ENCODE measurements around the gene UGT1A4.

The UGT1A4 gene

DNA sequence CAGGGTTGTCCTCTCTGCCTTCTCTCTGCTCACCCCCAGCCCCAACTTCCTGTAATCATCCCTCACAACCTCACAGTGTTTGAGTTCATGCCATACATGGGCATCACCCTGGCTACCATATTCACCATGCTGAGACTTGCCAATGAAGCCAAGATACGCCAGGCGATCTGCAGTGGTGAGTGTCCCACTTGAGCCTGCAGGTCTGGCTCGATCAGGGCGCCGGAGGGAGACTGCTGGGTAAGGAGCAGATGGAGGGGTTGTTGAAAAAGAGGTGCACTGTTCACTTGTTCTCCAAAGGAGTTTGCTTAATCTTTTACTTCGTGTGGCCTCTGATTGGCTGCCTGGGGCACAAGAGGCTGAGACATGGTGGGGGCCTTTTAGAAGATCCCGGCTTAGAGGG, 74.2 kb downstream of the UGT1A4 start:
- DNase-seq, result no peak

DNA sequence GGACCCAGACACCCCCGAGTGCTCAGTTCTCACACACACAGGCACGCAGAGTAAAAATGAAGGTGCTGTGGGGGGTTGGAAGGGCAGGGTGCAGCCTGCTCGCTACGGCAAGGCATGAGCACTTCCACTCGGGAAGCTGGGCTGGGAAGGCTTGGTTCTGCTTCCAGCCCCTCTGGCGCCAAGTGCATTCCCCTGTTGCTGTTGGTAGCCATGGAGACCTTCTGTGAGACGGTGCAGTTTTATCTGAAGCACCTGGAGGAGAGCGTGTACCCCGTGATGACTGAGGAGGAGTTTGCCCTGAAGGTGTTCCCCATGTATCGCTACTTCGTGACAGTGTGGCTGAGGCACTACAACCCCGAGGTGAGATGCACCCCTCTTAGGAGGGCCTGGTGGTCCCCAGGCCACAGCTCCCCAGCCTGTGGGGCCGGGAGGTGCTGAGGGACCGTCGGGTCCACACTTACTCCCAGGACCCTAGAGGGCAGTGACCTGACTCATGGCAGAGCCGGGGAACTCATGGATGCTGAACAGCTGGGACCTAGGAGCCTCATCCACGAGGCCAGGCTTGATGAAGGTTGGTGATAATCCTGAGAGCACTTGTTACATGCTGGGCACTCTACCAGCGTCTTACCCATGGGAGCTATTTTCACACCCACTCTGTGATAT, 75.1 kb downstream of the UGT1A4 start:
- no peak for DNase-seq

DNA sequence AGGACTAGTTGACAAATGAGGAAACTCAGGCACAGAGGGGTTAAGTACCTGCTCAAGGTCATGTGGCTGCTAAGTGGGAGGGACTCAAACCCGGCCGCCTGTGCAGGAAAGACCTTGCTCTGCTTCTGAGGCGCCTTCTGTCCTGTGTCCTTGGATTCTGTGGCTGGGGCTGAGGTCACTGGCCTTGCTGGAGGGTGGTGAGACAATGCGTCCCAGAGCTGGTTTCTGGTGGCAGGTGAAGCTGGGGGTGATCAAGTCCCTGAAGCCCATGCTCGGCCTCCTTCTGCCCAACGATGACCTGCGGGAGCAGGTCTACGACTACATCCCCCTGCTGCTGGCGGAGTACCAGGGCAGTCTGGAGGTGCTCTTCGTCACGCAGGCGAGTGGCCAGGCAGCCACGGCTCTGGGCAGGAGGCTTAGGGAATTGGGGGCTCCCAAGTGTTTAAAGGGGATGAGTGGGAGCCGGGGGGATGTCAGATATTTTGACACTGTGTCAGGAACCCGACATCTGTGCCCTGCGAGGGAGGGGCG, 75.7 kb downstream of the UGT1A4 start:
- no peak for DNase-seq

DNA sequence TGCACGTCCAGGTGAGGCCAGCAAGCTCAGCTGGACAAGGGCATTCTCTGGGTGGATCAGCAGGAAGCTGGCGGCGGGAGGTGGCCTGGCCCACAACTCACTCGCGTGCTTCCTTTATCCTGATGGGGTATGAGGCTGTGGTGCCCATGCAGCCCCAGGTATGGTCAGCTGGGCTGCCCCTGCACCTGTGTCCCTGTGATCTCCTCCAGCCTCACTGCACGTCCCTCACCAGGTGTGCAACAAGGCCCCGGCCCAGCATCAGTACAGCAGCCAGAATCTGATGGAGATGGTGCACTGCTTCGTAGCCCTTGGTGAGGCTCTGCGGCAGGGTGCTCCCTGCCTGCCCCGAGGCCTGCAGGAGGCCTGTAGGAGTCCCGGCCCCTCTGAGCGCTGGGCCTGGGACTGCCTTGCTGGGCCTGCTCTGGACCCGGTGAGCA, 77.2 kb downstream of the UGT1A4 start:
- no peak for DNase-seq

DNA sequence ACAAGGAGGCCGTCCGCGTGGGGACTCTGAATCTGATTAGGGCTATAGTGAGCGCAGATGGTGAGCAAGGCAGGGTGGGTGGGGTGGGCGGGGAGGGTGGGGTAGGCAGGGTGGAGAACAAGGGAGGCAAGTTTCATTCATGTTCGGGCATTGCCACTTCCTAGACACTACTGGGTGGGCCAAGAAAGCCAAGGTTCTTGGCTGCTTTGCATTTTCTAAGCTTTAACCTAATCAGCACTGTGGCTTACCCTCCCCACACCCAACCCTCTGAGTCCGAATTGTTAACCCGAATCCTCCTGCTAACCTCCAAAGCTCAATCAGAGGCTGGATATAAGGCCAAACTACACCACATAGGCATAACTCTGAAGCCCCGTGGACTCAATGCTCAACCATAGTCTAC, 77.7 kb downstream of the UGT1A4 start:
- no peak for DNase-seq

DNA sequence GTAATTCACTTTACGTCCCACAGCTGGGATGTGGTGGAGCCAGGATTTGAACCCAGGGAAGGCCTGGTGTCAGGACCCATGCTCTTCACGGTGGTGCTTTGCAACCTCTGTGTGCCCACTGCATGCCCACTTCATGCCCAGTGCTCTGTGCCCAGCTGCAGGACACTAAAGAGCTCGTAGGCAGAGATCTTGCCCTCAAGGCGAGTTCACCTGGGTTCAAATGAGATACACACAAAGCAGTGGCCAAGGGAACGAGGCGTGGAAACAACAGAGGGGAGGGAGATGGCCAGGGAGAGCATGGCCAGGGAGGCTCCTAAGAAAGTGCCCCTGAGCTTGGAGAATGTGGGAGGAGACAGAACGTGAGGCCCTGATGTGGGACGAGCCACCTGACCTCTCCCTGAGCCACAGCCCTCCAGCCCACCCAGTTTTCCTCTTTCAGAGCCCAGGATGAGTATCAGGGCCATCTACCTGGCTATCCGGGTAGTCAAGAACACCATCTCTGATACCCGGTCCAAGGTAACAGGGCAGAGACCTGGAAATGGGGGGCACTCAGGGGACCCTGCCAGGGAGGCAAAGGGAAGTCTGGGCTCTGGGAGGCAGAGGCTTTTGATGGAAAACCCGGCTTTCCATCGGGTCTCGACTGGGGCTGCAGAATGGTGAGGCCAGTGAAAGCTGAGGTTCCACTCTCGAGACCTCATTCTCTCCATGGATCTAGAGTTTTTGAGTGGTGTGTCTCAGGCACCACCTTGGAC, 80.0 kb downstream of the UGT1A4 start:
- no peak for DNase-seq

DNA sequence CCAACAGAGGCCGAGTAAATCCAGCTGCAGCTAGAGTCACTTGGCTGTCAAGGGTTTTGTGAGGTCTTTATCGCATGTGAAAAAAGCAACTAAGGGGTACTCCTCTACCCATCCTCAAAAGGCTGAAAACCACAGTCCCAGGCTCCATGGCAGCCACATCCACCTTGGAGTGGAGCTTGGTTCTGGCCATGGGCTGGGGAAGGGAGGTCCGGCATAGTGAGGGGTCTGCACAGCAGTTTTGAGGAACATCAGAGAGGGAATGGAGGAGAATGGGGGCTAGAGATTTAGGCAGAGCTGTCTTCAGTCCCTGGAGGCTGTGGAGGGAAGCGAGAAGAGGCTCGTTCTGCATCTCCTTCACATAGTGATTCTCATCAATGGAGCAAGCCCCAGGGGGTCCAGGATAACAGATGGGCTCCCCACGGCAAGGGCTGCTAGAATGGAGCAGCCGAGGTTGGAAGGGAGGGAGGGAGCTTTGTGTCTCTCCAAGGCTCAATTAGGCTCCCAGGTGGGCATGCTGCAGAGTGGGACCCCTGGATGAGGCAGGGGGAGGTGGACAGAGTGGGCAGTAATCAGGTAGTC, 80.6 kb downstream of the UGT1A4 start:
- no peak for DNase-seq

DNA sequence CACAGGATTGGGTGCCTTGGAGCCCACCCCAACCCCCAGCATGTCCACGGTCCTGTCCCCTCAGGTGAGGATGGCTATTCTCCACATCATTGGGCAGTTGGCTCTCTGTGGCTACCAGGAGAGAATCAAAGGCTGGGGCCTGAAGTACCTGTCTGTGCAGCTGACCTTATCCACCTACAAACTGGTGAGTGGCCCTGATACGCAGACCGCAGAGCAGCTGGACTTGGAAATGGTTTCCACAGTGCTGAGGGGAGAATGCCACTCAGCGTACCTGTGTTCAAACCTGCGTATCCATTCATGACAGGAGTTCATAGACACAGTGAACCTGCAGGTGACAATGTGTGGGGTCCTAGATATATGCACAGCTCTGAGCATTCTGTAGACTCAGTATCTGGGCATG, 81.2 kb downstream of the UGT1A4 start:
- no peak for DNase-seq

DNA sequence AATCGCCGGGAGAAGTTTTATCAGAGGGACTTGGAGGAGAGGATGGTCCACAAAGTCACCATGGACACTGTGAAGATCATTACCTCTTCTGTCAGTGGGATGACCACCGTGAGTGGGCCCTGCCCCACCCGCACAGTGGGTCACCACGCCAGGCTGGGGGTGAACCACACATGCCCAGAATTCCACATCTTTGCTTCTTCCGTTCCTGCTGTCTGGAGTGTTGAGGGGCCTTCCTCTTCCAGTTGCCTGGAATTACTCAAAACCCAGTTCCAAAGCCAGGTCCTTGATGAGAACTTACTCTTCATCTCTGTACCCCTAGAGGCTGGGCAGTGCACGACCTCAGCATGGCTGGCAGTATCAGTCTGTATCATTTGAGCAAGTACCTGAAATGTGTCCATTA, 81.7 kb downstream of the UGT1A4 start:
- no peak for DNase-seq

DNA sequence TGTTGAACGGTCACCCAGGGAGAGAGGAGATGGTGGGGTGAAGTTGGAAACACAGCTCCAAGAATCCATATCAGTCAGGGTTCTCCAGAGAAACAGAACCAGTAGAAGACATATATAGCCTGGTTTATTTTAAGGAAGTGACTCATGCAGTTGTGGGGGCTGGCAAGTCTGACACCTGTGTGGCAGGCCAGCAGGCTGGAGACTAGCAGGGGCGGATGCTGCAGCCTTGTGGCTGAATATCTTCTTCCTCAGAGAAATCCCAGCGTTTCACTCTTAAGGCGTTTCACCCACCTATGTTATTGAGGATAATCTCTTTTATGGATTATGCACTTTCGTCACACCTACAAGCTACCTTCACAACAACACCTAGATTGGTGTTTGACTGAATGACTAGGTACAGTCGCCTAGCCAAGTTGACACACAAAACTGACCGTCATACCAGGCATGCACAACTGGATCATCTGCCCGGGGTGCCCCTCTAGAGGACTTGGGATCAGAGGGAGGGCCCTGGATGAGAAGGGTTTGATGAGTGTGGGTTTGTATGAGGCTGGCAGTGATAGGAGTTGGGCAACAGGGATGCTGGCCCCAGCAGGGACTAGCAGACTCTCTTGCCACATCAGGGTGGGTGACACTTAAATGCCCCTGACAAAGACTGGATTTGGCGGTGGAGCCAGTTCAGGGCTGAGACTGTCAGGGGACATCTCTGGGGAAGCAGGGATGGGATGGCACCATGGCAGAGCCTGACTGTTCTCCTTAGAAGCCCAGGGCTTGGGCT, 83.0 kb downstream of the UGT1A4 start:
- no peak for DNase-seq

DNA sequence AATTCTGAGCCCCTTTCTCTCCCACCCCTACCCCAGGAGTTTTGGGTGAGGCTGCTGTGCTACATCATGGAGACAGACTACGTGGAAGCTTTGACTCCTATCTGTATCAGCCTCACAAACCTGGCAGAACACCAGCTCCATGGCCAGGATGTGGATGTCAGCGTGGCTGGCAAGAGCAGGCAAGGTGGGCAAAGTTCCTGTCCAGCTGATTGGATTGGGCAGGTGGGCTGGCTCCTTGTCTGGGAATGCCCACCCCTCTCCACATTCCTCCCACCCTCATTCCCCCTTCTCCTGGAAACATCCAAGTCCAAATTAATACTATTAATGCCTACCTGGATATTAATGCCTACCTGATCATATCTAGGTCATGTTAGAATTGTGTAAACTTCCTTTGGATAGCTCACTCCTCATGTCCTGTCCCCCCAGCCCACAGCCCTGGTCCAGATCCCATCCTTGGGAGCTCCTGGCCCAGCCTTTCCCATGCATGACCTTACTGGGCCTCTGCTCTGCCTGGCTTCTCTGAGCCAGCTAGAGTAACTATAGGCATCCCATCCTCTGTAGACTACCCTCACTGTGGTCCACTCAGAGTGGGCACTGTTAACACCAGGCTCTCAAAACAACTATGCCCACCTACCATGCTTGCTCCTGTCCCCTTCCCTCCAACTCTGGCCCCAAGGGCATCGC, 83.7 kb downstream of the UGT1A4 start:
- DNase-seq, result no peak

DNA sequence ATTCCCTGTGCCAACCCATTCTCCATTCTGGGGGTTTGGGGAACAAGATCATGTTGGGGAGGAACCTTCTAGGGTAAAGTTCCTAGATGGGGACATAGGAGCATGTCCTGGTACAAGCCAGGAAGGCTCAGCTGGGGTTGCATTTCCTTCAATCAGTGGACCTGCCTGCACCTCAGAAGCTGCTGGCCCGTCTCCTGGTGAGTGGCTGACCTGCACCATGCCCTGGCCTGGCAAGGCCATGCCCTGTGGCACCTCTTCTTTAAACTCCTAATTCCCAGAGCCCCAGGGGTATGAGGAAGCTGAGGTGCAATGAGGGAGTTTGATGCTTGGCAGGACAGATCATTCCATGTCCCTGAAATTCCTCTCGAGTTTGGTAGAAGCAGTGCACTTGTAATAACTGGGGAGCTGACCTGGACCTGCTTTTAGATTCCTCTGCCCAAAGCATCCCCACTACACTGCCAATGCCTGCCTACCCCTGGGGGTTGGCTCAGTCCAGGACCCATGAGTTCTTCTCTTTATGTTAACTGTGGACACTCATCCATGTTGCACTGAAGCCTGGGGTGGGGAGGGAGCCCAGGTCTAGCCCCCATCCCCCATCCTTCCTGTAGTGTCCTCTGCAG, 84.9 kb downstream of the UGT1A4 start:
- DNase-seq, result no peak

DNA sequence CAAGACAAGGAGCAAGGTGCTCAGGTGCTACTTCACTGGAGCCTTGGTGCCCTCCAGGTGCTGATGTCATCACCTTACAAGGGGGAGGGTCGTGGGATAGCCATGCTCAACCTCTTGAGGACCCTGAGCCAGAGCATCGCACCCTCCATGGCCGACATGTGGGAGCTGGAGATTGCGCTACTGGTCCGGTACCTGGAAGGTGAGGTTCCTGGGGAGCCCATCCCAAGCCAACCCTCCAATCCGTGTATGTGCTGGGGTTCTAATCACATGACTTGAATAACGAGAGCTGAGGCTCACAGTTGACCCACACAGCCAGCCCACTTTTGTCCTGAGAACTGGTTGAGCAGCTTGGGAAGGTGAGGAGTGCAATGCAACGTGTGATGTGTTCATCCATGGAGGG, 85.5 kb downstream of the UGT1A4 start:
- DNase-seq, result no peak

DNA sequence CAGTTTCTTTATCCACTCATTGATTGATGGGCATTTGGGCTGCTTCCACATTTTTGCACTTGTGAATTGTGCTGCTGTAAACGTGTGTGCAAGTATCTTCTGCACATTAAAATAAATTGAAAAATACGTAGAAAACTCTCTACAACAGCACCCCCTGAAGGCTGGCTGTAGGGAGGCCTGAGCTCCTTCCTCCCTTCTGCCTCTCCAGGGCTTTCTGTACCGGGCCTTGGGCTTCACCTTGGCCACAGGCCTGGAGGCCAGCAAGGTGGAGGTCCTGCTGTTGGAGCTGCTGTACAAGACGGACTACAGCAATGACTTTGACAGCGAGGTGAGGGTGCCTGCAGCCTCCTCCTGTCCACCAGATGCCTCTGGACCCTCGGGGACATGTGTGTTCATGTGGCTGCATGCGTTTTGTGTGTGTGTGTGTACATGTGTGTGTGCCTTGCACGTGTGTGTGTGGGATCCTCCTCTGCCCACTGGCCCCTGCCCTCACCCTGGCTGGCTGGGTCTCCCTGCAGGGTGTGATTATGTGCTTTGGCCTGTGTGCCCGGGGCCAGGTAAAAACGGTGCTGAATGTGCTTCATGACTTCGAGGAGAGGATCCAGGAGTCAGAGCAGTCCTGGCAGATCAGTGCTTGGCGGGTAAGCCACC, 88.8 kb downstream of the UGT1A4 start:
- no peak for DNase-seq

DNA sequence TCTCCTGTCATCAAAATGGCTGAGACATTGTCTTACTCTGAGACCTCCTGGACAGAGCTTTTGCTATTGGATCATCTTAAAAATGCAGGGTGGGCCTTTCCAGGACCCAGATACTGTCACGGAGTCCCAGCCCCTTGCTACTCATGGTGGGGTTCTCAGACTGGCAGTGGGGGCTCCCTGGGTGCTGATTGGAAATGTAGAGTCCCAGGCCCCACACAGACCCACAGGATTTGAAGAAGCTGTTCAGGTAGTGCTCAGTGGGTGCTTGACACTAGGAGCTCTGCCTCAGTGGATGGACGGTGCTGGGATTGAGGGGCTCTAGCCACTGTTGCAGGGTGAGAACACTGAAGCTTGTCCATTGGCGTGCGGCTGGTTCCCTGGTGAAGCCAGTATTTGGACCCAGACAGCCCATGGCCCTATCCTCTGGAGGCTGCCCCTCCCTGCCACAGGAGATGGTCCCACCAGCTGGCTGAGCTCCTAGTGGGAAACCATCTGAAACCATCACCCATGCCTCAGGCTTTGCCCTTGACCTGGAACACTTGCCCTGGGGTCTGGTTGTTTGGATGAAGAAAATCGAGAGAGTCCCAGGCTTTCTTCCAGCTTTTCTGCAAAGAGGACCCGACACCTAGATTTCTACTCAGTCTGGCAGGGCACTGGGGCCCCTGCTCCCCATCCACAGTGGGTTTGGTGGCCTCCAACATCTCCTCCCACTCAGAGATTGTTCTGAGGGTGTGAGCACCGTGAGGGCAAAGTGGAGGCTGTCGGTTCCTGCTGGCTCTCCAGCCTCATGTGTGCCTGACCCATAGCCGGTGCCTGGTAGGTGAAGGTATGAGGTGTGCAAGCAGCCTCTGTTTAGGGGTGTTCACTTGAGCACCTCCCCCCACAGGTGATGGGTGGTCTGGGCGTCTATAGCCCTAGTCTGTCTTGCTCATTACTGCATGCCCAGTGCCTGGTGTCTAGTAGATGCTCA, 89.7 kb downstream of the UGT1A4 start:
- no peak for DNase-seq

DNA sequence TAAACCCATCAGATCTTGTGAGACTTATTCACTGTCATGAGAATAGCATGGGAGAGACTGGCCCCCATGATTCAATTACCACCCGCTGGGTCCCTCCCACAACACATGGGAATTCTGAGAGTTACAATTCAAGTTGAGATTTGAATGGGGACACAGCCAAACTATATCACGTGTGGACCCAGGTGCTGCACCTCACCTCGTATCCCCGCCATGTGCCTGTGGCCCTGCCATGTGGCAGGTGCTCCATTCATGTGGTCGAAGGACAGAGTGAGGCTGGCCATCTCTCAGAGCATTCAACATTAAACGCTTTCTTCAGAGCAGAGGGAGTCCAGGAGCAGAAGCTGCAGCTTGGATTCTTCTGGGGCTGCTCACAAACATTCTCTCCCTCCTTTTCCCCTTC, 91.8 kb downstream of the UGT1A4 start:
- no peak for DNase-seq

DNA sequence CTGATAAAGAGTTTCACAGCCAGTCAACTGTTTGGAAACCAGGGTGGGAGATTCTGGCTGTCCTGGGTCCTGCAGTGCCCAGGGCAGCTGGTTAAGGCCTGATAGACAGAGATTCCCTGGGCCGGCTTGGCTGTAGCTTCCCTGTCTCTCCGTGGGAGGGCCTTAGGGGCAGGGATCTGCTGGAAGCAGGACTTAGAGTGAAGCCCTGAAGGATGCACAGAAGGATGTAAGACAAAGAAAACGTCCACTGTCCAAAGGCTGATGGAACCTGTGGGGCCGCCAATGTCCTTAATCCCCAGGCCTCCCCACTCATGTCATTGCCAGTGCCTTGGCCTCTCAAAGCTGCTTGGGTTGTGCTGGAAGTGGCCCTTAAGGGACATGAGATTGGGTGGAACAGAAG, 92.6 kb downstream of the UGT1A4 start:
- no peak for DNase-seq

DNA sequence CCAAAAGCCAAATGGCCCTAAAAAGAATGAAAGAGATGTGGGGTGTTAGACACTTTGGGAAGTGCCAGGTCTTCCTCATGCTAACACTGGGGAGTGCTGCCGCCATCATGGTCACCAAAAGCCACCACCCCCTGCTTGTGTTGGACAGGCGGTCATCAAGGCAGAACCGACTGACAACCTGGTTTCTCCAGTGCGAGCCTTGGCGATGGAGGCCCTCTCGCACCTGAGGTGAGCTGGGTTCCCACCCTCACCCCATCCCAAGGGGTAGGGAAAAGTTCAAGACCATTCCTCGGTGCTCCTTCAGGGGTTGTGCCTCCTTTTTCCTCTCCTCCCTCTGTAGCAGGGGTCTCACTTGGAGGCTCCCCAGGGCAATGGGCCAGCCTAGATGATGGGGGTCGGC, 93.2 kb downstream of the UGT1A4 start:
- DNase-seq, result no peak

DNA sequence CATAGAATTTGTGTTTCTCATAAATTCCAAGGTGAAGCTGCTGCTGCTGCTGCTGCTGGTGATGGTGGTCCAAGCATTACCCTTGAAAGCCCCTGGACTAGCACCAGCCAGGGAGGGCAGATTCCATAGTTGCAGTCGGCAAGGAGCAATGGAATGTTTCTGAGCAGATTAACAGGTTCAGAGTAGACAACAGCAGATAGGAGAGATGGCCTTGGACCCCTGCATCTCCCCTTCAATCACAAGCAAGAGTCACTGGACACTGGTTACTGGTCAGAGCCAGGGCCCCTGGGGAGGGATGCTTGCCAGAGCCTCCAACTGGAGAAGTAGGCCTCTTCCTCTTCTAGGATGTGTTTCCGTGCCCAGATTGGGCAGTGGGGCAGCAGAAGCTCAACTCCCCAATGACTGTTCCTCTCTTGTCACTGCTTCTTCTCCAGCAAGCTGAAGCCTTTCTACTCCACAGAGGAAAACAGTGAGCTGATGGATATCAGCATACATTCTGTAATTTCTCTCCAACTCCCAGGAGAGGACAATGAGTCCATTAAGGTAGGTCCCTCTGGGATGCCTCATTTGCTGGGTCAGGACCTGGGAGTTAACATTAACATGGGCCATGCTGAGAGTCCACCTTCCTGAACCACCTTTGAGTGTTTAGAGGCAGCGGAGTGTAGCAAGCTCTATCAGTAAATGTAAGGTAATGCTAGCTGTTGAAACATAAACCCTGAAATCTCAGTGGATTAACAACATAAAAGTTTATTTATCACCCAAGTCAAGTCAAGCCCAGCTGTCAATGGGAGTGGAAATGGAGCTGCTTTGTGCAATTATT, 94.9 kb downstream of the UGT1A4 start:
- DNase-seq, result no peak

Measured in GDM1 (cell line).